ENCODE results near the gene SCYL1. TPM values are rescaled to one million over a fixed set of nuclear protein-coding genes. Genes with fewer than 3 reads are reported as not detected.
A peak's percentile ranks its signal among the peaks of the same experiment; 100 is the strongest.
"Not testable (repeated sequence)": the region's sequence is repeated elsewhere in the genome, so short reads cannot be mapped to it uniquely, and the experiment has no call there.

Gene SCYL1
- total and polyA plus RNA-seq, 7 donors, result 57.3 to 100 (median 67.1) TPM

DNA sequence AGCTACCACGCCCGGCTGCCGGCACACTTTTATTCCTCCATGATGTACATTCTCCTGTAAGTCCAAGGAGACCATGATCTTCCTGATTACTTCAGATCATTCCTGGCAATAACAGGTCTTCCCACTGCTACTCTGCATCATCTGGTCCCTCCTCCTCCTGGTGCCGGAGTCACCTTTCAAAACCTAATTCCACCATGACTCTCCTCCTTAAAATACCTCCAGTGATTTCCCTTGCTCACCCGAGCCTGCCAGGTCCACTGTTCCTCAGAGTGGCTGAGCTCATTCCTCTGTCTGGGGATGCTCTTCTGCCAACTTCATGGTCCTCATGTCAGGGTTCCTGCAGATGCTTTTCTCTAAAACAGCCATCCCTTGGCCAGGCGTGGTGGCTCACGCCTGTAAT, 37.1 kb downstream of the SCYL1 start:
- 66 to 82% methylated on average over 7 of the region's 7 CpGs for WGBS, 2 donors
- H3K9me3 ChIP-seq, result no peaks in the 10 kb centered on the region
- no peaks in the 10 kb centered on the region for H3K36me3 ChIP-seq
- intact Hi-C loops (cut with DNase I), result no loop called here
- no peak overlapping the region for H3K4me3 ChIP-seq
- H3K27ac ChIP-seq, result peak overlapping the region in 1 of 4 donors; percentile 22
- H3K27me3 ChIP-seq, result no peaks in the 10 kb centered on the region
- no peak for DNase-seq
- TF ChIP-seq CTCF (IDR thresholded peaks at IDR 0.05) (no peak), EP300 (IDR thresholded peaks at IDR 0.05) (no peak)
- peaks cover 0 to 45% (median 35%) of the 10 kb centered on the region in 4 donors for H3K4me1 ChIP-seq

DNA sequence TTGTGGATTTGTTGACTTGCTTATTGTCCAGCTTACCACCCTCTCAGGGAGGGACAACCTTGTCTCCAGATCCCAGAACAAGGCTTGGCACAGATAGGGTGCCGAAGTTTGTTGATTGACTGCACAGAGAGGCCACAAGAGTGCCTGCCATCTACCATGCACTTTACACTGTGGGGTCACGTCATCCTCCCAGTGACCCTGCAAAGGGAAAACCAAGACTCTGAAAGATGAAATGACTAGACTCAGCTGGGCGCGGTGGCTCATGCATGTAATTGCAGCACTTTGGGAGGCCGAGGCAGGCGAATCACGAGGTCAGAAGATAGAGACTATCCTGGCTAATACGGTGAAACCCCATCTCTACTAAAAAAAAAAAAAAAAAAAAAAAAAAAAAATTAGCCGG, 37.9 kb downstream of the SCYL1 start:
- intact Hi-C loops (cut with DNase I), result no loop called here
- Histone ChIP-seq H3K27me3 (no peaks in the 10 kb centered on the region), H3K4me1 (peaks cover 0 to 47% (median 32%) of the 10 kb centered on the region in 4 donors), H3K4me3 (no peak overlapping the region), H3K9me3 (no peaks in the 10 kb centered on the region), H3K36me3 (peaks cover 0 to 3% (median 0%) of the 10 kb centered on the region in 4 donors), H3K27ac (peak overlapping the region in 1 of 4 donors; percentile 22)
- WGBS, 2 donors, result 86 to 91% methylated on average over 9 of the region's 9 CpGs
- DNase-seq, result no peak
- TF ChIP-seq POLR2AphosphoS5 (IDR thresholded peaks at IDR 0.05) (no peak), CTCF (IDR thresholded peaks at IDR 0.05) (no peak), POLR2A (IDR thresholded peaks at IDR 0.05) (no peak)

GRCh38 chr11:65563601-65564000, 38.7 kb downstream of the SCYL1 start:
- H3K27ac ChIP-seq, result peak overlapping the region in 1 of 4 donors; percentile 38
- no peaks in the 10 kb centered on the region for H3K9me3 ChIP-seq
- intact Hi-C loops (cut with DNase I), result no loop called here
- H3K4me1 ChIP-seq, result peaks cover 0 to 52% (median 38%) of the 10 kb centered on the region in 4 donors
- no peak overlapping the region for H3K4me3 ChIP-seq
- WGBS, 2 donors, result 94 to 99% methylated on average over 4 of the region's 4 CpGs
- no peak for DNase-seq
- H3K36me3 ChIP-seq, result peaks cover 0 to 6% (median 0%) of the 10 kb centered on the region in 4 donors
- no peak for TF ChIP-seq POLR2A (IDR thresholded peaks at IDR 0.05)
- no peak for TF ChIP-seq CTCF (IDR thresholded peaks at IDR 0.05)
- no peak for TF ChIP-seq EP300 (IDR thresholded peaks at IDR 0.05)
- TF ChIP-seq POLR2AphosphoS5 (IDR thresholded peaks at IDR 0.05), result no peak
- no peaks in the 10 kb centered on the region for H3K27me3 ChIP-seq

DNA sequence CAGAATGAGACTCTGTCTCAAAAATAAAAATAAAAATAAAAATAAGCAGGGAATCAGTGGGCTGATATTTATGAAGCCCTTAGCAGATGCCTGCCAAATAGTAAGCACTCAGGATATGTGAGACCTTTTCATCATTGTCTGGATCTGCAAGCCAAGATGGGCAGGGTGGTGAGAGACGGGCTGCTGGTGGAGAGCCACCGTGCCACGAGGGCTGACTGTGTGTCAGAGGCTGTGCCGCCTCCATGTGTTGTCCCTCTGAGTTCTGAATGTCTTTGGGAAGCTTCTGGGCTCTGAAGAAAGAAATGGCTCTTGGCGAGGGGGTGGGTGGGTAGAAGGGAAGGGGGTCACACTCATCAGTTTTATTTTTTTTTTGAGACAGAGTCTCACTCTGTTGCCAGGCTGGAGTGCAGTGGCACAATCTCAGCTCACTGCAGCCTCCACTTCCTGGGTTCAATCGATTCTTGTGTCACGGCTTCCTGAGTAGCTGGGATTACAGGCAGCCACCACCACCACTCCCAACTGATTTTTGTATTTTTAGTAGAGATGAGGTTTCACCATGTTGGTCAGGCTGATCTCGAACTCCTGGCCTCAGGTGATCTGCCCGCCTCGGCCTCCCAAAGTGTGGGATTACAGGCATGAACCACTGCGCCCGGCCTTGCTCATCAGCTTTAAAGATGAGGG, 40.1 kb downstream of the SCYL1 start:
- Histone ChIP-seq H3K4me1 (peaks cover 0 to 49% (median 35%) of the 10 kb centered on the region in 4 donors), H3K27ac (peak overlapping the region; percentile 4 to 98 (median 15))
- H3K9me3 ChIP-seq; H3K4me3 ChIP-seq; H3K36me3 ChIP-seq; intact Hi-C loops (cut with DNase I); H3K27me3 ChIP-seq; DNase-seq: not testable (repeated sequence)
- WGBS, 2 donors, result 79 to 90% methylated on average over 12 of the region's 12 CpGs

DNA sequence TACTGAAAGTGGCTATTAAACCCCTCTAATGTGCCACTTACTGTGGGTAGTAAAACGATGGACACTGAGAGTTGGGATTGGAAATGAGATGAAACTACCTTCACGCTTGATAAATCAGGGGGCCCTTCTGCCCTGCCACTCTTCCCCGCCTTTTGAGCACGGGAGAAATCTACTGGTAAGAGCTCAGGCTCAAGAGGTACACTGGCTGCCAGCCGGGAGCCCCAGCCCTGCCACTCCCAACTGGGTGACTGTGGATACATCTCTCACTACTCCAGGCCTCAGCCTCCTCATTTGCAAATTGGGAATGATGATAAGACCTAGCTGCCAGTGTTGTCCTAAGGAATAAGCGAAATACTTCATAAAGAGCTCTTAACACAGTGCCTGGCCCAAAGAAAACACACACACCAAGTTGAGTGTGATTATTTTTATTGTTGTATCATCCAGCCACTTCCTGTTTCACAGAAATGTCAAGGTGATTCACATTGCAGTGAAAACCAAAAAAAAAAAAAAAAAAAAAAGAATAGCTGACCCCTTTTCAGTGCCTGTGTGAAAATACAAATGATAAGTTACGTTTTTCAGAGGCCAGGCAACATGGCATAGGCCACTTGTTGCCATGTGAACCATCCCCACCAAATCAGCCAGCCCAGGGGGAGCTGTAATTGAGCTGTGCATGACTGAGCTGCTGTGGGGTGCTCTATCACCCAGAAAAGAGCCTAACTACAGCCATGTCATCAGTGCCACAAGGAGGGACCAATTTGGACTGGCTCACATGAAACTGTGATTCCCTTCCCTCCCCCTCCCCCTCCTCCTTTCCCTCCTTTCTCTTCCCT, 41.0 kb downstream of the SCYL1 start:
- H3K4me3 ChIP-seq, result no peak overlapping the region
- 66 to 77% methylated on average over 7 of the region's 7 CpGs for WGBS, 2 donors
- TF ChIP-seq EP300 (IDR thresholded peaks at IDR 0.05), result no peak
- TF ChIP-seq POLR2A (IDR thresholded peaks at IDR 0.05), result no peak
- TF ChIP-seq CTCF (IDR thresholded peaks at IDR 0.05), result no peak
- no peak for TF ChIP-seq POLR2AphosphoS5 (IDR thresholded peaks at IDR 0.05)
- no peaks in the 10 kb centered on the region for H3K9me3 ChIP-seq
- peak overlapping the region; percentile 15 to 98 (median 26) for H3K27ac ChIP-seq
- H3K36me3 ChIP-seq, result peaks cover 0 to 6% (median 0%) of the 10 kb centered on the region in 4 donors
- intact Hi-C loops (cut with DNase I), result no loop called here
- H3K4me1 ChIP-seq, result peaks cover 0 to 45% (median 29%) of the 10 kb centered on the region in 4 donors
- DNase-seq, result no peak
- H3K27me3 ChIP-seq, result no peaks in the 10 kb centered on the region
